ENCODE measurements around the gene ASTN1.

ASTN1 gene

GRCh38 chr1:176896216-176896615, 268.3 kb downstream of the ASTN1 start:
- Mint-ChIP-seq H3K27me3 (peaks cover 12% of the 10 kb centered on the region), H3K9me3 (no peaks in the 10 kb centered on the region)

DNA sequence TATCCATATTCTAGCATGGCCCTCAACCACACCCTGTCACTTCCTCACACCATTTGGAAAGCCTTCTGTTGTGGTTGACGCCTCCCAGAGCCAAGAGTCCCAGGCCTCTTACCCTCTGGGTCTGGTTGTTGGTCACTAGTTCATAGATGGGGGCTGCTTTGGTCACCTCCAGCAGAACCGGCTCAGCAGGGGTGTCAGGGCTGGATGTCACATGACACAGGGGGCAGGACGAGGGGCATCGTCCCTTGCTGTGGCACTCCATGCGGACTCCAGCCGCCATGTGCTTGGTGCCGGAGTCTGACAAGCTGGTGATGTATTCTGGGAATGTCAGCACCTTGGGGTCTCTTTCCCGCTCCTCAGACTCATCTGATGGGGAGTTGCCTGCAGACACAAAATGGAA, 270.1 kb downstream of the ASTN1 start:
- Mint-ChIP-seq H3K36me3 (ENCODE audit: low read depth) (no peaks in the 10 kb centered on the region), H3K9me3 (no peaks in the 10 kb centered on the region), H3K4me3 (no peak overlapping the region), H3K27ac (no peak overlapping the region), H3K4me1 (ENCODE audit: low read depth) (no peaks in the 10 kb centered on the region), H3K27me3 (peaks cover 15% of the 10 kb centered on the region)

More at GRCh38 chr1:176896216-176896615, 268.3 kb downstream of the ASTN1 start:
- no peak overlapping the region for H3K27ac Mint-ChIP-seq
- no peak overlapping the region for H3K4me3 Mint-ChIP-seq
- no peaks in the 10 kb centered on the region for H3K36me3 Mint-ChIP-seq (ENCODE audit: low read depth)
- H3K4me1 Mint-ChIP-seq (ENCODE audit: low read depth), result no peaks in the 10 kb centered on the region

DNA sequence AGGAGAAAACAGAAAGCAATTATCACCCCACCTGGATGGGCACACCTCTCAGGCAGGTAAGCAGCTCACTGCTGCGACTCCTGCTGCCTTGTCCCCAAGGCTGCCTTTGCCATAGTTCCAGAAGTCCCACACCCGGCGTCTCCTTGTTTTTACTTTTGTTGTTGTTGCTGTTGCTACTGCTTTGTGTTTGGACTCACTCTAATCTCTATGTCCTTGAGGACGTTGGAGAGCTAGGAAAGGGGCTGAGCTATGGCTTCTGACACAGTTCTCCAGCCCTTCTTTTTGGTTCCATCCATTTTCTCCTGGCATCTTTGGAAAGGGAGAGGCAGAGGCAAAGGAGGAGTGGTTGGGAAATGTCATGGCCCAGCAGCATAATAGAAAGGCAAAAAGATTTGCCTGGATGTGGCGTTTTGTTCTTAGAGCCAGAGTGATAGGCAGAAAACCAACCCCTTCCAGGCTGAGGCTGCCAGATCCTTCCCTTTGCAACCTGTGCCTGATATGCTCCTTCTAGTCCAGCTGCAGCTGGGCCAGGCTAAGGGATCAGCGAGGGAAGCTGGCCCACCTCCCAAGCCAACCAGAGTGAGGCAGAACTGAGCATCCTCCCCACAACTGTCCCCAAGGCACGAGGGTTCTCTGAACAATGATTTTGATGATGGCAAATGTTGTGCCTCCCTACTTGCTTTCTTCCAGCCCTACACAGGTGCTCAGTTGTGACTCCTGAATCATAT, 270.7 kb downstream of the ASTN1 start:
- H3K27ac Mint-ChIP-seq, result no peak overlapping the region
- no peak overlapping the region for H3K4me3 Mint-ChIP-seq
- H3K36me3 Mint-ChIP-seq (ENCODE audit: low read depth), result no peaks in the 10 kb centered on the region
- H3K9me3 Mint-ChIP-seq, result no peaks in the 10 kb centered on the region
- no peaks in the 10 kb centered on the region for H3K4me1 Mint-ChIP-seq (ENCODE audit: low read depth)
- H3K27me3 Mint-ChIP-seq, result peaks cover 15% of the 10 kb centered on the region

DNA sequence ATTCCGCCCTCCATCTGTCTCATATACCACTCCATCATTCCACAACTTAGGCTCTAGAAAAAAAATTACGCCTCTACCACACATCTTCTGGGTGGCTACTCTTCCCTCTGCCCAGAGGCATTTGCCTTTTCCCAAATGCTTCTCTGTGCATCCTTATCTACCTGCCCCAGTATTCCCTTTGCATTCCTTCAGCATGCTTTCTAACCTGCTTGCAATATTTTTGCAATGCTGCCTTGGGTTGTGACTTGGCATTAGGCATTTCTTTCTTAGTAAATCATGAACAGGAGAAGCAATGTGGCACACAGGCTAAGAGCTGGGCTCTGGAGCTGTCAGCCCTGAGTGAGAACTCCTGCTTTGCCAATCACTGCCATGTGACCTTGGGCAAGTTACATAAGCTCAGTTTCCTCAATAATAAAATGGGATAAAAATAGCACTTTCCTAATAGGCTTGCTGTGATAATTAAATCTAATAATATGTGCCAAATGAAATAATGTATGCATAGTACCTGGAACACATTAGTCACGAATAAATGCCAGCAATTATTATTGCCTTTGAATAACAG, 276.0 kb downstream of the ASTN1 start:
- Mint-ChIP-seq H3K4me3 (no peak overlapping the region), H3K36me3 (ENCODE audit: low read depth) (no peaks in the 10 kb centered on the region), H3K27ac (no peak overlapping the region), H3K4me1 (ENCODE audit: low read depth) (no peaks in the 10 kb centered on the region), H3K9me3 (no peaks in the 10 kb centered on the region), H3K27me3 (peaks cover 3% of the 10 kb centered on the region)

DNA sequence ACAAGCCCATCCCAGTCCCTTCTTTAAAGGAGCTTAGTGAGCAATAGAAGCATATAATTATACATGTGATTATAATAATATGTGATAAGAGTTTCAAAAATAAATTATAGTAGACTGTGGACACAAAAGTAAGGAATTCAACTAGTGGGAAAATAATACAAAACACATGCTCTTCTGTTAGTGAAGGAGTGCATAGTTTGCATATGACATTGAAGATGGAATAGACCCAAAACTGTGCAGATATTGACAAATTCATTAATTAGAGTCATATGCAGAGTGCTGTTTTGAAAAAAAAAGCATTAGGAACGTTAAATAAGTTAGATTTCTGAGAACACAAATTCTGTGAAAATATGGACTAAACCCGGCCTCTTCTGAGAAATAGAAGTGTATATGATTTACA, 278.8 kb downstream of the ASTN1 start:
- Mint-ChIP-seq H3K27me3 (peaks cover 3% of the 10 kb centered on the region), H3K9me3 (no peaks in the 10 kb centered on the region), H3K27ac (no peak overlapping the region), H3K4me1 (ENCODE audit: low read depth) (no peaks in the 10 kb centered on the region), H3K4me3 (no peak overlapping the region), H3K36me3 (ENCODE audit: low read depth) (no peaks in the 10 kb centered on the region)

DNA sequence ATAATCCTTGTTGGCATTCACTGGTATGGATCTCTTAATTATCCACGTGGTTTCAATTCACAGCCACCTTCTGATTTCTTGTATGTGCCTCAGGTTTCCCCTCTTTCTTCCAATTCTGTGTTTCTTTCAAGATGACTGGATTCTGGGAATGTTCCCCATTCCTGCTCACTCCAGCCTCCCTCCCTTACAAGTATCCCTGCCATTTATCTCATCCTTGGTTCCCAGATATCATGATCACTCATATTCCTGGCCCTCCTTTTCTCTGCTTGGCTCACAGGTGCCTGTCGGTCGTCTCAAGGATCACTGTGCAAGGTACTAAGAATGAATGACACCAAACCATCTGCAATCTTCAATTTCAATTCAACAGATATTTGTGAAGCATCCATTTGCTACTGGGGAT, 279.2 kb downstream of the ASTN1 start:
- H3K27ac Mint-ChIP-seq, result no peak overlapping the region
- peaks cover 3% of the 10 kb centered on the region for H3K27me3 Mint-ChIP-seq
- no peaks in the 10 kb centered on the region for H3K4me1 Mint-ChIP-seq (ENCODE audit: low read depth)
- H3K9me3 Mint-ChIP-seq, result no peaks in the 10 kb centered on the region
- H3K4me3 Mint-ChIP-seq, result no peak overlapping the region
- H3K36me3 Mint-ChIP-seq (ENCODE audit: low read depth), result no peaks in the 10 kb centered on the region

DNA sequence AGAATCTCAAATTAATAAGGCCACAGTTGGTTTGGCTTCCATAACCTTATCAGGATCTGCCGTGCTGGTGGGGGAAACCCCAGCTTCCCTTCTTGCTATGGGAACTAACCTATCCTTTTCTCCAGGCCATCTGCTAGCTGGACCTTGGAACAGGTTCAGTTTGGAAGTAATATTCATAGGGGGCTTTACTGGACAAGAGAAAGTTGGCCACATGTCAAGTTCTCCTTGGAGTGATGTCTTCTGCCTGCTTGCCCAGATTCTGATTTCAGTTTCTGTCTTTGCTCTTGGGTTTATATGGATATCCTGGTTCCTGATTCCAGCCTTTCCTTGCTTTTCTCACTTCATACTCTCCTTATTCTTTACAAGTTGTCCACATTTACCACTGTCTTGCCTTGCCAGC, 279.6 kb downstream of the ASTN1 start:
- H3K9me3 Mint-ChIP-seq, result no peaks in the 10 kb centered on the region
- H3K27me3 Mint-ChIP-seq, result no peaks in the 10 kb centered on the region
- H3K27ac Mint-ChIP-seq, result no peak overlapping the region
- no peak overlapping the region for H3K4me3 Mint-ChIP-seq
- no peaks in the 10 kb centered on the region for H3K4me1 Mint-ChIP-seq (ENCODE audit: low read depth)
- no peaks in the 10 kb centered on the region for H3K36me3 Mint-ChIP-seq (ENCODE audit: low read depth)

GRCh38 chr1:176884286-176884685, 280.2 kb downstream of the ASTN1 start:
- Mint-ChIP-seq H3K27me3 (no peaks in the 10 kb centered on the region), H3K27ac (no peak overlapping the region), H3K4me3 (no peak overlapping the region), H3K36me3 (ENCODE audit: low read depth) (no peaks in the 10 kb centered on the region), H3K4me1 (ENCODE audit: low read depth) (no peaks in the 10 kb centered on the region), H3K9me3 (no peaks in the 10 kb centered on the region)

- no peaks in the 10 kb centered on the region for H3K27me3 Mint-ChIP-seq
- no peak overlapping the region for H3K4me3 Mint-ChIP-seq
- H3K9me3 Mint-ChIP-seq, result no peaks in the 10 kb centered on the region
- H3K4me1 Mint-ChIP-seq (ENCODE audit: low read depth), result no peaks in the 10 kb centered on the region
- no peaks in the 10 kb centered on the region for H3K36me3 Mint-ChIP-seq (ENCODE audit: low read depth)
- no peak overlapping the region for H3K27ac Mint-ChIP-seq
Measured at GRCh38 chr1:176880955-176881595, 283.4 kb downstream of the ASTN1 start.

- H3K27ac Mint-ChIP-seq, result no peak overlapping the region
- no peaks in the 10 kb centered on the region for H3K4me1 Mint-ChIP-seq (ENCODE audit: low read depth)
- H3K4me3 Mint-ChIP-seq, result no peak overlapping the region
- no peaks in the 10 kb centered on the region for H3K27me3 Mint-ChIP-seq
- H3K36me3 Mint-ChIP-seq (ENCODE audit: low read depth), result no peaks in the 10 kb centered on the region
- no peaks in the 10 kb centered on the region for H3K9me3 Mint-ChIP-seq
Measured at GRCh38 chr1:176879784-176880620, 284.5 kb downstream of the ASTN1 start.

GRCh38 chr1:176878750-176879536, 285.6 kb downstream of the ASTN1 start:
- Mint-ChIP-seq H3K9me3 (no peaks in the 10 kb centered on the region), H3K36me3 (ENCODE audit: low read depth) (no peaks in the 10 kb centered on the region), H3K27ac (no peak overlapping the region), H3K4me3 (no peak overlapping the region), H3K27me3 (no peaks in the 10 kb centered on the region), H3K4me1 (ENCODE audit: low read depth) (no peaks in the 10 kb centered on the region)

- H3K4me1 Mint-ChIP-seq (ENCODE audit: low read depth), result no peaks in the 10 kb centered on the region
- H3K9me3 Mint-ChIP-seq, result no peaks in the 10 kb centered on the region
- no peaks in the 10 kb centered on the region for H3K27me3 Mint-ChIP-seq
- no peak overlapping the region for H3K4me3 Mint-ChIP-seq
- no peaks in the 10 kb centered on the region for H3K36me3 Mint-ChIP-seq (ENCODE audit: low read depth)
- H3K27ac Mint-ChIP-seq, result no peak overlapping the region
Measured at GRCh38 chr1:176877557-176877956, 287.0 kb downstream of the ASTN1 start.

DNA sequence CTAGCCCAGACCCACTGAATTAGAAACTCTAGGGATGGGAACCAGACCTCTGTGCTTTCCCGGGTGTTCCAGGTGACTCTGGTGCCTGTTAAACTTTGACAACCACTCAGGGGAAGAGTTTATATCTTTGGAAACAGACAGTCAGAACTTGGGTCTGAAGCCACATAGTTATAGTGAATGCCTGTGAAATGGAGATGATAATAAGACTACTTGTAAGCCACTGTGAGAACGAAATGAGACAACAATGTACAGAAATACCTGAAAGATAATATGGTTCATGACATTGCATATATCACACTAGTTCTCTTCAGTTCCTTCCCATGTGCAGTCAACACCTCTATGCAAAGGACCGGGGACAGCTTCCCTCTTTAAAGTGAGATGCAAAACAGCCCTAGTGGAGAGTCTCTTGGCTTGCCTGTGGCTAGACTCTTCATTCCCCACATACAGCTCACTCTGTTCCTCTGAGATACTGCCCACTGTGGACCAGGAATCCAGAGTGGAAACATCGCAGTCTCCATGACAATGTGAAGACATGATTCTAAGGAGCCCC, 287.5 kb downstream of the ASTN1 start:
- Mint-ChIP-seq H3K4me3 (no peak overlapping the region), H3K4me1 (ENCODE audit: low read depth) (no peaks in the 10 kb centered on the region), H3K36me3 (ENCODE audit: low read depth) (no peaks in the 10 kb centered on the region), H3K9me3 (no peaks in the 10 kb centered on the region), H3K27ac (no peak overlapping the region), H3K27me3 (no peaks in the 10 kb centered on the region)

- no peaks in the 10 kb centered on the region for H3K9me3 Mint-ChIP-seq
- no peaks in the 10 kb centered on the region for H3K27me3 Mint-ChIP-seq
- H3K4me3 Mint-ChIP-seq, result no peak overlapping the region
- H3K27ac Mint-ChIP-seq, result no peak overlapping the region
- H3K4me1 Mint-ChIP-seq (ENCODE audit: low read depth), result no peaks in the 10 kb centered on the region
- no peaks in the 10 kb centered on the region for H3K36me3 Mint-ChIP-seq (ENCODE audit: low read depth)
Measured at GRCh38 chr1:176869577-176869976, 294.9 kb downstream of the ASTN1 start.
